ENCODE data around the gene DYNC2I2. TPM values are rescaled to one million over a fixed set of nuclear protein-coding genes. Genes with fewer than 3 reads are reported as not detected.

Gene DYNC2I2
- total and polyA plus RNA-seq, 2 donors from 2014 or later: 76.6 to 98.6 TPM

- no peak for TF ChIP-seq CTCF (IDR thresholded peaks at IDR 0.05; ENCODE audit: borderline replicate concordance, extremely low read depth, insufficient read depth)
- no peaks in the 10 kb centered on the region for H3K9me3 ChIP-seq (ENCODE audit: control insufficient read depth in 2 of 3, insufficient read depth in 1 of 3, low read length in 3 of 3)
- FAIRE-seq: no peak
- no peak overlapping the region for H3K27ac ChIP-seq (ENCODE audit: low read depth in 2 of 2, low read length in 2 of 2)
- peak in 1 of 5 donors; percentile 71 for DNase-seq
- H3K4me1 ChIP-seq (ENCODE audit: control insufficient read depth in 2 of 3, insufficient read depth in 2 of 3, low read depth in 1 of 3, low read length in 3 of 3): peaks cover 0 to 27% (median 9%) of the 10 kb centered on the region in 3 donors
- no peak overlapping the region for H3K4me3 ChIP-seq (ENCODE audit: low read length in 3 of 3)
- intact Hi-C loops (cut with DNase I): no loop called here
- no peak overlapping the region for H3K9ac ChIP-seq (ENCODE audit: low read length in 3 of 3)
- H3K36me3 ChIP-seq (ENCODE audit: control insufficient read depth in 2 of 3, insufficient read depth in 3 of 3, low read length in 3 of 3): peaks cover 4 to 58% (median 32%) of the 10 kb centered on the region in 3 donors
- no peaks in the 10 kb centered on the region for H3K27me3 ChIP-seq (ENCODE audit: control insufficient read depth, insufficient read depth, low read length)
These were observed 23.6 kb downstream of the DYNC2I2 start for GRCh38 chr9:128633057-128633456.

- FAIRE-seq (no peak), DNase-seq (peak in 1 of 5 donors; percentile 63)
- H3K9me3 ChIP-seq (ENCODE audit: control insufficient read depth in 2 of 3, insufficient read depth in 1 of 3, low read length in 3 of 3): no peaks in the 10 kb centered on the region
- no peak overlapping the region for H3K9ac ChIP-seq (ENCODE audit: low read length in 3 of 3)
- H3K36me3 ChIP-seq (ENCODE audit: control insufficient read depth in 2 of 3, insufficient read depth in 3 of 3, low read length in 3 of 3): peaks cover 4 to 62% (median 36%) of the 10 kb centered on the region in 3 donors
- TF ChIP-seq CTCF (IDR thresholded peaks at IDR 0.05; ENCODE audit: borderline replicate concordance, extremely low read depth, insufficient read depth): no peak
- no peak overlapping the region for H3K27ac ChIP-seq (ENCODE audit: low read depth in 2 of 2, low read length in 2 of 2)
- intact Hi-C loops (cut with DNase I): no loop called here
- no peak overlapping the region for H3K4me3 ChIP-seq (ENCODE audit: low read length in 3 of 3)
- peaks cover 0 to 28% (median 9%) of the 10 kb centered on the region in 3 donors for H3K4me1 ChIP-seq (ENCODE audit: control insufficient read depth in 2 of 3, insufficient read depth in 2 of 3, low read depth in 1 of 3, low read length in 3 of 3)
- H3K27me3 ChIP-seq (ENCODE audit: control insufficient read depth, insufficient read depth, low read length): no peaks in the 10 kb centered on the region
These were observed 24.2 kb downstream of the DYNC2I2 start for GRCh38 chr9:128632486-128632885.

GRCh38 chr9:128632066-128632465, 24.6 kb downstream of the DYNC2I2 start:
- no peak for DNase-seq
- H3K27me3 ChIP-seq (ENCODE audit: control insufficient read depth, insufficient read depth, low read length): no peaks in the 10 kb centered on the region
- no peak overlapping the region for H3K27ac ChIP-seq (ENCODE audit: low read depth in 2 of 2, low read length in 2 of 2)
- H3K9me3 ChIP-seq (ENCODE audit: control insufficient read depth in 2 of 3, insufficient read depth in 1 of 3, low read length in 3 of 3): no peaks in the 10 kb centered on the region
- FAIRE-seq: no peak
- H3K4me1 ChIP-seq (ENCODE audit: control insufficient read depth in 2 of 3, insufficient read depth in 2 of 3, low read depth in 1 of 3, low read length in 3 of 3): peaks cover 0 to 28% (median 9%) of the 10 kb centered on the region in 3 donors
- peaks cover 4 to 66% (median 39%) of the 10 kb centered on the region in 3 donors for H3K36me3 ChIP-seq (ENCODE audit: control insufficient read depth in 2 of 3, insufficient read depth in 3 of 3, low read length in 3 of 3)
- no peak overlapping the region for H3K9ac ChIP-seq (ENCODE audit: low read length in 3 of 3)
- intact Hi-C loops (cut with DNase I): no loop called here
- no peak overlapping the region for H3K4me3 ChIP-seq (ENCODE audit: low read length in 3 of 3)
- no peak for TF ChIP-seq CTCF (IDR thresholded peaks at IDR 0.05; ENCODE audit: borderline replicate concordance, extremely low read depth, insufficient read depth)

GRCh38 chr9:128631636-128632035, 25.0 kb downstream of the DYNC2I2 start:
- no peak for DNase-seq
- H3K27ac ChIP-seq (ENCODE audit: low read depth in 2 of 2, low read length in 2 of 2): no peak overlapping the region
- peaks cover 4 to 70% (median 41%) of the 10 kb centered on the region in 3 donors for H3K36me3 ChIP-seq (ENCODE audit: control insufficient read depth in 2 of 3, insufficient read depth in 3 of 3, low read length in 3 of 3)
- H3K9ac ChIP-seq (ENCODE audit: low read length in 3 of 3): no peak overlapping the region
- no peak overlapping the region for H3K4me3 ChIP-seq (ENCODE audit: low read length in 3 of 3)
- H3K4me1 ChIP-seq (ENCODE audit: control insufficient read depth in 2 of 3, insufficient read depth in 2 of 3, low read depth in 1 of 3, low read length in 3 of 3): peaks cover 0 to 27% (median 9%) of the 10 kb centered on the region in 3 donors
- H3K9me3 ChIP-seq (ENCODE audit: control insufficient read depth in 2 of 3, insufficient read depth in 1 of 3, low read length in 3 of 3): no peaks in the 10 kb centered on the region
- intact Hi-C loops (cut with DNase I): no loop called here
- TF ChIP-seq CTCF (IDR thresholded peaks at IDR 0.05; ENCODE audit: borderline replicate concordance, extremely low read depth, insufficient read depth): no peak
- no peak for FAIRE-seq
- no peaks in the 10 kb centered on the region for H3K27me3 ChIP-seq (ENCODE audit: control insufficient read depth, insufficient read depth, low read length)
